GM12878 (cell line): Measurements from ENCODE around the gene CD38. TPM values are rescaled to one million over a fixed set of nuclear protein-coding genes. Genes with fewer than 3 reads are reported as not detected.

Experiments
- ATAC-seq: fragments of 200-7000 bp; cut with Tn5 transposase; 3 replicates; pipeline ENCODE4 v1.9.1; 2020; ENCODE audit warnings: mild to moderate bottlenecking, moderate library complexity
- BruUV-seq: library from RNA; stranded (reverse); fragments of 400-500 nt; replicated peaks from 2 replicates; lab custom pipeline; 2021; lab: Mats Ljungman, UMichigan
- CTCF ChIA-PET: fragments of 300-600 bp; sonication (Branson Sonifier 250); formaldehyde crosslinking; extraction: SDS; loops from one replicate; lab custom pipeline; 2021; ENCODE audit warnings: inconsistent platforms; lab: Yijun Ruan, JAX
- POLR2A ChIA-PET: fragments of 350-600 bp; formaldehyde crosslinking; extraction: SDS; loops from one replicate; lab custom pipeline; 2021; ENCODE audit warnings: inconsistent platforms; lab: Charles Lee
- RAD21 ChIA-PET: fragments of 300-600 bp; sonication (Branson Sonifier 250); formaldehyde crosslinking; loops from one replicate; lab custom pipeline; 2023; ENCODE audit warnings: antibody characterized with exemption; ENCODE audit not compliant: unreplicated experiment; lab: Charles Lee
- SMC1A ChIA-PET: fragments of 300-600 bp; sonication (Branson Sonifier 250); formaldehyde crosslinking; loops from one replicate; lab custom pipeline; 2023; ENCODE audit not compliant: unreplicated experiment, uncharacterized antibody; lab: Charles Lee
- DNase-seq: peaks from one replicate; pipeline ENCODE4 v3.0.0-alpha.2; 2011; ENCODE audit warnings: low read depth, low spot score
- FAIRE-seq: peaks from 3 replicates; lab custom pipeline; 2011; peaks lifted over from hg19 to GRCh38; lab: Jason Lieb, UNC
- H2AFZ ChIP-seq: 2 replicates; pipeline ENCODE4 v1.6.0; 2011; ENCODE audit warnings: low read depth, low read length, control low read depth; ENCODE audit not compliant: control insufficient read depth
- H3K27ac ChIP-seq: 2 replicates; pipeline ENCODE4 v1.5.1; 2011; ENCODE audit warnings: control low read depth; ENCODE audit not compliant: control insufficient read depth, insufficient read depth
- H3K27me3 ChIP-seq, 2 experiments: replicated peaks in 1 of 2; 2 replicates each; pipeline versions ENCODE4 v1.6.0 to v1.6.1; 2011; ENCODE audit warnings: low read length in 1 of 2; ENCODE audit not compliant: control insufficient read depth in 2 of 2, insufficient read depth in 2 of 2
- H3K36me3 ChIP-seq, 2 experiments: 2 replicates each; pipeline ENCODE4 v1.5.1; 2011; ENCODE audit warnings: low read length in 1 of 2; ENCODE audit not compliant: control insufficient read depth in 2 of 2, insufficient read depth in 2 of 2
- H3K4me1 ChIP-seq: 2 replicates; pipeline ENCODE4 v1.6.1; 2011; ENCODE audit warnings: mild to moderate bottlenecking, low read length, moderate library complexity, mixed read lengths; ENCODE audit not compliant: control insufficient read depth, insufficient read depth
- H3K4me2 ChIP-seq: 2 replicates; pipeline ENCODE4 v1.6.0; 2011; ENCODE audit warnings: control low read depth; ENCODE audit not compliant: control insufficient read depth, insufficient read depth
- H3K4me3 ChIP-seq: fragments of 200-600 bp; sonication (generic); 2 replicates; pipeline ENCODE4 v1.5.1; 2016
- H3K79me2 ChIP-seq: 2 replicates; pipeline ENCODE4 v1.6.0; 2011; ENCODE audit warnings: low read length; ENCODE audit not compliant: control insufficient read depth, insufficient read depth
- H3K9ac ChIP-seq: 2 replicates; pipeline ENCODE4 v1.8.0; 2011; ENCODE audit warnings: low read length, control low read depth, mixed read lengths; ENCODE audit not compliant: control insufficient read depth, insufficient read depth
- H3K9me3 ChIP-seq: replicated peaks from 3 replicates; pipeline ENCODE4 v1.5.1; 2011; ENCODE audit warnings: mild to moderate bottlenecking, low read length; ENCODE audit not compliant: control insufficient read depth, insufficient read depth
- H4K20me1 ChIP-seq: 2 replicates; pipeline ENCODE4 v1.6.0; 2011; ENCODE audit not compliant: control insufficient read depth, insufficient read depth
- CEBPB ChIP-seq, 2 experiments: fragments of 150-350 bp in 1 of 2; IDR thresholded peaks; 2 replicates each; pipeline ENCODE4 v1.6.1; 2012 to 2014; ENCODE audit warnings: low read depth in 2 of 2, low read length in 2 of 2, borderline replicate concordance in 1 of 2, inconsistent platforms in 1 of 2
- CEBPZ ChIP-seq: fragments of 150-350 bp; IDR thresholded peaks from 2 replicates; pipeline ENCODE4 v1.6.1; 2016; ENCODE audit warnings: low read depth, low read length
- IRF4 ChIP-seq: IDR thresholded peaks from 2 replicates; pipeline ENCODE4 v1.6.1; 2011; ENCODE audit warnings: low read depth, low read length
- IRF5 ChIP-seq: fragments of 450-650 bp; IDR thresholded peaks from 2 replicates; pipeline ENCODE4 v1.6.1; 2017; ENCODE audit warnings: borderline replicate concordance
- MEF2B ChIP-seq: fragments of 450-650 bp; IDR thresholded peaks from 2 replicates; pipeline ENCODE4 v1.6.1; 2018; ENCODE audit warnings: mild to moderate bottlenecking, moderate library complexity; ENCODE audit not compliant: partially characterized antibody, poor library complexity, severe bottlenecking
- PKNOX1 ChIP-seq: fragments of 450-650 bp; IDR thresholded peaks from 2 replicates; pipeline ENCODE4 v1.6.1; 2016; ENCODE audit warnings: mild to moderate bottlenecking
- POLR2AphosphoS2 ChIP-seq: IDR thresholded peaks from 2 replicates; pipeline ENCODE4 v1.6.1; 2011; ENCODE audit warnings: low read depth, mild to moderate bottlenecking, low read length, improper control_type of control experiment, moderate library complexity
- PRDM15 ChIP-seq: fragments of 450-650 bp; formaldehyde crosslinking; IDR thresholded peaks from 2 replicates; pipeline ENCODE4 v1.4.0; 2020; ENCODE audit warnings: mild to moderate bottlenecking, moderate library complexity
- SMC3 ChIP-seq: IDR thresholded peaks from 2 replicates; pipeline ENCODE4 v1.6.1; 2011; ENCODE audit warnings: low read length, improper control_type of control experiment, borderline replicate concordance
- SPI1 ChIP-seq: IDR thresholded peaks from 2 replicates; pipeline ENCODE4 v1.6.1; 2011; ENCODE audit warnings: low read depth, mild to moderate bottlenecking, low read length, moderate library complexity, borderline replicate concordance; ENCODE audit not compliant: insufficient read depth
- STAT3 ChIP-seq: IDR thresholded peaks from 2 replicates; pipeline ENCODE4 v1.6.1; 2011; ENCODE audit warnings: low read depth, low read length, improper control_type of control experiment
- TCF3 ChIP-seq: IDR thresholded peaks from 2 replicates; pipeline ENCODE4 v1.6.1; 2012; ENCODE audit warnings: low read depth, mild to moderate bottlenecking, low read length, borderline replicate concordance; ENCODE audit not compliant: insufficient read depth
- YY1 ChIP-seq: IDR thresholded peaks from 2 replicates; pipeline ENCODE4 v1.6.1; 2011; ENCODE audit warnings: low read depth, mild to moderate bottlenecking, low read length
- ZNF24 ChIP-seq: fragments of 450-650 bp; IDR thresholded peaks from 2 replicates; pipeline ENCODE4 v1.6.1; 2017; ENCODE audit warnings: antibody characterized with exemption, mild to moderate bottlenecking
- WGBS: methylation state at CpG from one replicate; pipeline ENCODE4 v1.1.6; 2016; ENCODE audit warnings: low lambda C conversion rate; ENCODE audit not compliant: insufficient replicate concordance, insufficient coverage; ENCODE audit errors: missing lambda C conversion rate; 5-methylcytosine and 5-hydroxymethylcytosine counted together
- in situ Hi-C: fragments of 300-500 bp; cut with MboI; formaldehyde crosslinking; loops from 9 replicates; pipeline ENCODE4 v1.14.3; 2018; ENCODE audit warnings: mixed read lengths
- intact Hi-C: fragments of 100-400 bp; cut with micrococcal nuclease; formaldehyde crosslinking; loops from one replicate; pipeline ENCODE4 v1.14.2; 2022; ENCODE audit not compliant: unreplicated experiment
- polyA plus RNA-seq, 11 experiments: library from polyadenylated mRNA; depleted of rRNA in 4 of 11; unstranded in 6 of 11; stranded (reverse) in 5 of 11; fragments of >200 nt; fragmentation: Nextera tagmentation in 4 of 11; fragmentation: Illumina TruSeq in 1 of 11; extraction: Ambion mirVana in 4 of 11; extraction: Trizol in 1 of 11; gene quantifications; 1 replicate in 1 of 11; 2 replicates in 10 of 11; pipeline versions ENCODE4 v1.2.1 to v1.2.3, GENCODE V29; 2011 to 2016; ENCODE audit warnings: inconsistent platforms in 2 of 11, missing spikeins in 2 of 11, low read depth in 1 of 11
- total RNA-seq, 4 experiments: library from RNA; depleted of rRNA in 3 of 4; stranded (reverse); fragments of >200 nt in 3 of 4; fragmentation: Illumina TruSeq in 1 of 4; extraction: Trizol in 1 of 4; gene quantifications; 2 replicates each; pipeline versions ENCODE4 v1.2.1 to v1.2.3, GENCODE V29; 2013 to 2021

The CD38 gene
- total and polyA plus RNA-seq, 10 of the 15 experiments (the other 5 are each of a cell fraction or from before 2014, with no cell fraction given) = 3.5 to 39.8 (median 12.7) TPM

GRCh38 chr4:15783676-15784075 lies 5.5 kb downstream of the CD38 start:
- POLR2A ChIA-PET = interaction anchor here (0.6 to 2.5 kb wide), 7 partner anchors 9 to 119 kb away, joined by 3 to 8 read pairs (median 4); no protein-coding TSS in a partner anchor
- no peaks in the 10 kb centered on the region; the same call in 1 of the 3 replicates for H3K9me3 ChIP-seq
- TF ChIP-seq SMC3 (no peak), POLR2AphosphoS2 (no peak), IRF5 (no peak), STAT3 (no peak), MEF2B (no peak), SPI1 (no peak), PKNOX1 (no peak), YY1 (no peak), CEBPZ (no peak), PRDM15 (no peak), TCF3 (no peak), ZNF24 (no peak), CEBPB (IDR thresholded peaks at IDR 0.05; ENCODE audit: borderline replicate concordance in 1 of 2, low read depth in 2 of 2, low read length in 2 of 2) (no peak), IRF4 (no peak)

More at GRCh38 chr4:15783676-15784075, 5.5 kb downstream of the CD38 start:
- ChIA-PET RAD21 (interaction anchor here (1.0 to 2.3 kb wide), 4 partner anchors 13 to 99 kb away, joined by 4 to 9 read pairs (median 4); no protein-coding TSS in a partner anchor), CTCF (interaction anchor here (1.0 to 8.6 kb wide), 5 partner anchors 11 to 217 kb away, joined by 3 to 96 read pairs (median 6); no protein-coding TSS in a partner anchor), SMC1A (interaction anchor here (0.6 to 5.7 kb wide), 9 partner anchors 11 to 99 kb away, joined by 3 to 39 read pairs (median 8); no protein-coding TSS in a partner anchor)
- DNase-seq (no peak), FAIRE-seq (no peak), ATAC-seq (no peak)
- BruUV-seq = no TSS peak
- in situ Hi-C loops (no loop called here), intact Hi-C loops (no loop called here)
- 0 out of 4 replicates have a peak, but pooled peaks cover 0 to 3% of the 10 kb centered on the region in 2 experiments for H3K36me3 ChIP-seq
- H3K4me2 ChIP-seq = peak overlapping the region; percentile 76
- H3K79me2 ChIP-seq = no peaks in the 10 kb centered on the region; the same call in 1 of the 2 replicates
- H3K9ac ChIP-seq = no peak overlapping the region
- no peaks in the 10 kb centered on the region for H3K27me3 ChIP-seq
- H3K4me1 ChIP-seq = peaks cover 43% of the 10 kb centered on the region
- 43% methylated on average over 4 of the region's 4 CpGs for WGBS
- H2AFZ ChIP-seq = no peak overlapping the region
- no peaks in the 10 kb centered on the region for H4K20me1 ChIP-seq
- H3K27ac ChIP-seq = no peak overlapping the region
- 0 out of 2 replicates have a peak overlapping the region, but pooled peaks have one; percentile 1 for H3K4me3 ChIP-seq
